CD4-positive, alpha-beta T cell treated with Interleukin-21 for 1 hour (primary cell): ENCODE data around the gene SLC25A6.
"Not testable (repeated sequence)": the region's sequence is repeated elsewhere in the genome, so short reads cannot be mapped to it uniquely, and the experiment has no call there.

Experiments
- DNase-seq: peaks from one replicate; pipeline ENCODE4 v3.0.0-alpha.2; 2020

Gene SLC25A6

DNA sequence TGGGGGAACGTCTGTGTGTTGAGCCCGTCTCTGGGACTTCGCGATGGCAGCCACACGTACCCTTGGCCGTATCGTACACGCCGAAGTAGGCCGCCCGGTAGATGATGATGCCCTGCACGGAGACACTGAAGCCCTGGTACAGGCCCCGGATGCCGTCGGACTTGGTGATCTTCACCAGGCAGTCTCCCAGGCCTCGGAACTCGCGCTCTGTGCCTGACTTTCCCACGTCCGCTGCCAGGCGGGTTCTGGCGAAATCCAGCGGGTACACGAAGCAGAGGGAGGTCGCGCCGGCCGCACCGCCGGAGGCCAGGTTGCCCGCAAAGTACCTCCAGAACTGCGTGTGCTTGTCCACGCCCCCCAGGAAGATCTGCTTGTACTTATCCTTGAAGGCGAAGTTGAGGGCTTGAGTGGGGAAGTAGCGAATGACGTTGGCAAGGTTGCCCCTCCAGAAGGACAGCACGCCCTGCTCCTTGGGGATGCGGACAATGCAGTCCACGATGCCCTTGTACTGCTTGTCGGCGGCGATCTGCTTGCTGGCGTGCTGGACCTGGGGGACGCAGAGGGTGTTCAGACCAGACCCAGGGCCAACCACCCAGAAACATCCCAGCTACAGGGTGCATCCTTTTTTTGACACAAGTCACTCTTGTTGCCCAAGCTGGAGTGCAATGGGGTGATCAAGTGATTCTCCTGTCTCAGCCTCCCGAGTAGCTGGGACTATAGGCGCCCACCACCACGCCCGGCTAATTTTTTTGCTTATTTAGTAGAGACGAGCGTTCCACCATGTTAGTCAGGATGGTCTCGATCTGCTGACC is 2.5 kb downstream of the SLC25A6 start:
- DNase-seq: no peak

DNA sequence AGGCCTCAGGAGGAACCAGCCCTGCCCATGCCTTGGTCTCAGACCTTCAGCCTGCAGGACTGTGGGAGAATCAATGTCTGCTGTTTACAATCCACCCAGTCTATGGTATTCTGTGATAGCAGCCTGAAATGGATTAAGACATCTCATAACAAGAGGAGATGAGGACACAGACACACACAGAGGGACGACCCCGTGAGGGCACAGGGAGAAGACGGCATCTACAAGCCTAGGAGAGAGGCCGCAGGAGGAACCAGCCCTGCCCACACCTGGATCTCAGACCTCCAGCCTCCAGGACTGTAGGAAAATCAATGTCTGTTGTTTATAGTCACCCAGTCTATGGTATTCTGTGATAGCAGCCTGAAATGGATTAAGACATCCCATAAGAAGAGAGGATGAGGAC is 3.3 kb downstream of the SLC25A6 start:
- no peak for DNase-seq

DNA sequence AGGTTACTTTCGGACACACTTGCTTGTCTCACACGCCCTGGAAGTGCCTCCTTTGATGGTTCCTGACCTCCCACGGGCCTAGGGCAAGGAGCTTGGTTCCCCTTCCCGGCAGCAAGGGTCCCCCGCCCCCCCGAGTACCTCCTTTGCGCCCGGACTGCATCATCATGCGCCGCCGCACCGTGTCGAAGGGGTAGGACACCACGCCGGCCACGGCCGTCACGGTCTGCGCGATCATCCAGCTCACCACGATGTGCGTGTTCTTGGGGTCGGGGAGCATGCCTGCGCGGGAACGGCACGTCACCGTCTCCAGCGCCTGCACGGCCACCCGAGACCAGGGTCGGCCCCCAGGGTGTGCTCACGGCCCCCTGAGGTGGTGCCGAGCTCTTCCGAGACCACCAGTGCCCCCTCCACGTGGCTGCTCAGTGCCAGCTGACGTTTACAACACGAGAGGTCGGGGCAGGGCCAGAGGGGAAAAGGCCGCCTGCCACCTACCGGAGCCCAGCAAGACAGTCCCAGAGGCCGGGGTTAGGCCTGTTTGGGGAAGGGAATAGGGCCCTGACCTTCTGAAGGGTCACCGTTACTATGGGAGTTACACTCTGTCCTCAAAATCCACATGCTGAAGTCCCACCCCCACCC is 4.7 kb downstream of the SLC25A6 start:
- DNase-seq: no peak

DNA sequence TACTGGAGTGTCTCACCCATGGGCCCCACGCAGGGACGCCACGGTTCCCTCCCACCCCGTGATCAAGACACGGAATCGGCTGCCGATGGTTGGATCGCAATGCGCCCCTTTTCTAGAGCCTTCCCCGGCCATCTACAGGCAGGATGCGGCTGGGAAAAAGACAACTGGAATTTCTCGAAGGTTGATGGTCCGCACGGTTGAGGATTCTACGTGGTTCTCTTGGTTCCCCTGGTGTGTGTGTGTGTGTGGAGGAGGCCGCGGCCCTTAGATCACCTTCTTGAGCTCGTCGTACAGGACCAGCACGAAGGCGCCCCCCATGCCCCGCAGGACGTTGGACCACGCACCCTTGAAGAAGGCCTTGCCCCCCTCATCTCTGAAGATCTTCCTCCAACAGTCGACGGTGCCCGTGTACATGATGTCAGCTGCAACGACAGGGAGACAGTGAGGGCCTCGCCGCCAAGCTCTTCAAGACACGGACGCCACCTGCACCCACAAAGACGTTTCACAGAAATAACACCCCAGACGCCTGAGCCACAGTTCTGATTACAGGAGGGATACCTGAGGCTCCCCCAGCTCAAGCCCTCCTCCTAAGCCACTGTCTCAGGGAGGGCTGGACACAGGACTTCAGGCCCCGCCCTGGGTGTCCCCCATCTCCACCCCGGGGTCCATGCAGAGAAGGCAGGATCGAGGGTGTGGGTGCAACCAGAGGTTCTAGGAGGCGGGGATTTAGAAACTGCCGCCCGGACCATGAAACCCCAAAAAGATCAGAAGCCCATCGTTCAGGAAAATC is 5.4 kb downstream of the SLC25A6 start:
- no peak for DNase-seq

DNA sequence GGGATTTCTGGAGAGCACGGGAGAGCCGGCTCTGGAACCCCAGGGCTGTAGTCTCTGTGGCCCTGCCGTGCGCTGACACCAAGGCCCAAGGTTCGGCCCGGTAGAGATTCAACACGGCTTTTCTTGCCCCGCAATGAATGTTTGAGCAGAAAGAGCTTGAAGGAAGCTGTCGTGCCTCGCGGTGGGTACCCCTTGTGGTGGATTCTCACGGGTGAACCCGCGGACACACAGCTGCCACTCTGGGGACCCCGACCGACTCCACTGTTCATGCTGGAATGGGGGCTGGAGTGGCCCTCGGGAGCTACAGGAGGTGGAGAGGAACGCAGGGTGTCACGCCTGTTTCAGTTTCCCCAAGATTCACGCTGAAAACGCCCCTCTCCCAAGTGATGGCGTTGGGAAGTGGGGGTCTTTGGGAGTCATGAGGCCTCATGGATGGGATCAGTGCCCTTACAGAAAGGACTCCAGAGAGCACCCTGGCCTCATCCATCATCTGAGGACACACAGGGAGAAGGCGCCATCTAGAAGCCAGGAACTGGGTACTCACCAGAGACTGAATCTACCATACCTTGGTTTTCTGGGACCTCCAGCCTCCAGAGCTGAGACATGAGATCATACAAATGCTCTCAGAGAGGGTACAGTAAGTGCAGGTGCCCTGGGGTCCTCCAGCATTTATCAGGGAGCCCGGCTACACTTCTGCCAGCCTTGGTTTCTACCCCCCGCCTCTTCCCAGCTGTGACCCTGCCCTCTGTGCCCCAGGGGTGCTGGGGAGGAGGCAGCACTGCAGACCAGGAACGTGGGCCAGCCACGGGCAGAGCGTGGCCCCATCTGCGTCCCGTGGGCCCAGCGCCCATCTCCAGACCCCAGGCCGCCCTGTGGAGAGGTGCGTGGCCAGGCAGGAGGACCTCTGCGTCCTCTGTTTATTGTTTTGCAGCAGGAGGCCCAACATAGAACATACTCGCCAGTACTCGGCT is 6.4 kb downstream of the SLC25A6 start:
- no peak for DNase-seq

DNA sequence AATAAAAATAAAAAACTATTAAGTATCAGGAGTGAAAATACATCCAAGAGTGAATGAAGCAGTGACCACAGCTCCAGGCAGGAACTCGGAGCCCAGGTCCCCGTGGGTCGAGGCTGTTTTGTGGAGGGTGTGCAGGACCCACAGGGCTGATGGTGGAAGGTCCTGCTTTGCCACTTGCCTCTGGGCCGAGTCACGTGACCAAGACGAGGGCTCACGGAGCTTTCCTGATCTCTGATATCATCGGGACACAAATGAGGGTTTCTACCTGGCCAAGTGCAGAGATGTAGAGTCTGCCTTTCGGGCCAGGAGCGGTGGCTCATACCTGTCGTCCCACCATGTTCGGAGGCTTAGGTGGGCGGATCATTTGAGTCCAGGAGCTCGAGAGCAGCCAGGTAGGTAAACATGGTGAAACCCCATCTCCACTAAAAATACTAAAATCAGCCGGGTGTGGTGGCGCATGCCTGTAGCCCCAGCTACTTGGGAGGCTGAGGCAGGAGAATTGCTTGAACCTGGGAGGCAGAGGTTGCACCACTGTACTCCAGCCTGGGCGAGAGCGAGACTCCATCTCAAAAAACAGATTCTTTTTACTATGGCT is 7.2 kb downstream of the SLC25A6 start:
- DNase-seq: no peak

DNA sequence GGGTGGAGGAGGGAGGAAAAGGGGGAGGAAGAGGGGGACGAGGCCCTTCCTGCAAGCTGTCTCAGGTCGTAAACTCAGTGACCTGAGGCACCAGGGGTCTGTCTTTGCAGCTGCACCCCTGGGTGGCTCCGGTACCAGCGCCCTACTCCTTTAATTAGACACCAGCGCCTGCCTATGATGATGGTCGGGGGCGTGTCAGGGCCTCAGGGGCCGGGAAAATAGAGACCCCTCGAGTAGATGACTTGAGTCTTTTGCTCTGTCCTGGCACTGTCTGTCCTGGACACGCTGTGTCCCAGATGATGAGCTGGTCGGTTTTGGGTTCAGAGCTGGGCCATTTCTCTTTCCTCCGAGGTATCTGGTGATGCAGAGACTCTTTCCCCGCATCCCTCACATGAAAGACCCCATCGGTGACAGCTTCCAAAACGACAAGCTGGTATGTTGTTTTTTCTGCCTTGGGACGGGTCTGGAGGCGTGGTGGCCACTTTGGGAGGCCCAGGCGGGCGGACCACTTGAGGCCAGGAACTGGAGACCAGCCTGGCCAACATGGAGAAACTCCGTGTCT is 11.2 kb downstream of the SLC25A6 start:
- DNase-seq: no peak

DNA sequence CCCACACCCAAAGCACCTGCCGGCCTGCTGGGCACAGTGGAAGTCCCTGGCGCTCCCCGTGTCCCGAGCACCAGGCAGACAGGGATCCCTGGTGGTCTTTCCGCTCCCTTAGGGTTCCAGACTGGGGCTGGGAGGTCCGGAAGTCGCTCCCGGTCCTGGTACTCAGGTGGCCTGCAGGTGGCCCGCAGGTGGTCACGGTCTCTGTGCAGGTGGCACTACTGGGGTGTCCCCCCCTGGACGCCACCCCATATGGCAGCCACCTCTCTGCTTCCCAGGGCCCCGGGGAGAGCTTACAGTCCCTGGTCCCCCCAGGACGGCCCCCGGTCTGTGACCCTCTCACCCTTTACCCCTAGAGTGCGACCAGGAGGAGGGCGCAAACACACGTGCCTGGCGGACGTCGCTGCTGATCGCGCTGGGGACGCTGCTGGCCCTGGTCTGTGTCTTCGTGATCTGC is 13.6 kb downstream of the SLC25A6 start:
- no peak for DNase-seq

DNA sequence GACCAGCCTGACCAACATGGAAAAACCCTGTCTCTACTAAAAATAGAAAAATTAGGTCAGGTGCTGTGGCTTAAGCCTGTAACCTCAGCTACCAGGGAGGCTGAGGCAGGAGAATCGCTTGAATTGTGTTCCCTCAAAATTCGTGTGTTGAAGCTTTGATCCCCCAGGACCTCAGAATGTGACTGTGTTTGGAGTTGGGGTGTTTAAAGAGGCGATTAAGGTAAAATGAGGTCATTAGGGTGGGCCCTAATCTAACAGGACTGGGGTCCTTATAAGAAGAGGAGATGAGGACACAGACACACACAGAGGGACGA is 23.6 kb downstream of the SLC25A6 start:
- no peak for DNase-seq

DNA sequence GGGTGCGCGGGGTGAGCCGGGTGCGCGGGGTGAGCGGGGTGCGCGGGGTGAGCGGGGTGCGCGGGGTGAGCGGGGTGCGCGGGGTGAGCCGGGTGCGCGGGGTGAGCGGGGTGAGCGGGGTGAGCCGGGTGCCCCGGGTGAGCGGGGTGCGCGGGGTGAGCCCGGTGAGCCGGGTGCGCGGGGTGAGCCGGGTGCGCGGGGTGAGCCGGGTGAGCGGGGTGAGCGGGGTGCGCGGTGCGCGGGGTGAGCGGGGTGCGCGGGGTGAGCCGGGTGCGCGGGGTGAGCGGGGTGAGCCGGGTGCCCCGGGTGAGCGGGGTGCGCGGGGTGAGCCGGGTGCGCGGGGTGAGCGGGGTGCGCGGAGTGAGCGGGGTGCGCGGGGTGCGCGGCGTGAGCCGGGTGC is 25.6 kb downstream of the SLC25A6 start:
- not testable (repeated sequence) for DNase-seq

DNA sequence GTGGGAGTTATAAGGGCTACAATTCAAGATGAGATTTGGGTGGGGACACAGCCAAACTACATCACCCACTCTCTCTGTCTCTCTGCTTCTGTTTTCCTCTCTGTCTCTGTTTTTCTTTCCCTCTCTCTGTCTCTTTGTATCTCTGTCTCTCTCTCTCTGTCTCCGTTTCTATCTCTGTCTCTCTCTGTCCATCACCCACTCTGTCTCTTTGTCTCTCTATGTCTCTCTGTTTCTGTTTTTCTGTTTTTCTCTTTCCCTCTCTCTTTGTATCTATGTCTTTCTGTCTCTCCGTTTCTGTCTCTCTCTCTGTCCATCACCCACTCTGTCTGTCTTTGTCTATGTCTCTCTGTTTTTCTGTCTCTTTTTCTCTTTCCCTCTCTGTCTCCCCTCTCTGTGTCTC is 30.0 kb downstream of the SLC25A6 start:
- no peak for DNase-seq

DNA sequence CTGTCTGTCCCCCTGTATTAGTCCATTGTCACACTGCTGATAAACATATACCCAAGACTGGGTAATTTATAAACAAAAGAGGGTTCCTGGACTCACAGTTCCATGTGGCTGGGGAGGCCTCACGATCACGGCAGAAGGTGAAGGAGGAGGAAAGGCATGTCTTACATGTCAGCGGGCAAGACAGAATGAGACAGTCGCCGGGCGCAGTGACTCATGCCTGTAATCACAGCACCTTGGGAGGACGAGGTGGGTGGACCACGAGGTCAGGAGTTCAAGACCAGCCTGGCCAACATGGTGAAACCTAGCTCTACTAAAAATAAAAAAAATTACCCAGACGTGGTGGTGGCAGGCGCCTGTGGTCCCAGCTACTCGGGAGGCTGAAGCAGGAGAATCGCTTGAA is 30.6 kb downstream of the SLC25A6 start:
- no peak for DNase-seq

DNA sequence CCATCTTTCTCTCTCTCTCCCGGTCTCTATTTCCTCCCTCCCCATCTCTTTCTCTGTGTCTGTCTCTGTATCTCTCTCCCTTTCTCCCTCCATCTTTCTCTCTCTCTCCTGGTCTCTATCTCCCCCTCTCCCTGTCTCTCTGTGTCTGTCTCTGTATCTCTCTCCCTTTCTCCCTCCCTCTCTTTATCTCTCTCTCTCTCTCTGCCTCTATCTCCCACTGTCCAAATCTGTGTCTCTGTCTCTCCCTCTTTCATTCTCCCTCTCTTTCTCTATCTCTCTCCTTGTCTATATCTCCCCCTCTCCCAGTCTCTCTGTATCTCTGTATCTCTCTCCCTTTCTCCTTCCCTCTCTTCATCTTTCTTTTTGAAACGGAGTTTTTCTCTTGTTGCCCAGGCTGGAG is 31.7 kb downstream of the SLC25A6 start:
- no peak for DNase-seq

DNA sequence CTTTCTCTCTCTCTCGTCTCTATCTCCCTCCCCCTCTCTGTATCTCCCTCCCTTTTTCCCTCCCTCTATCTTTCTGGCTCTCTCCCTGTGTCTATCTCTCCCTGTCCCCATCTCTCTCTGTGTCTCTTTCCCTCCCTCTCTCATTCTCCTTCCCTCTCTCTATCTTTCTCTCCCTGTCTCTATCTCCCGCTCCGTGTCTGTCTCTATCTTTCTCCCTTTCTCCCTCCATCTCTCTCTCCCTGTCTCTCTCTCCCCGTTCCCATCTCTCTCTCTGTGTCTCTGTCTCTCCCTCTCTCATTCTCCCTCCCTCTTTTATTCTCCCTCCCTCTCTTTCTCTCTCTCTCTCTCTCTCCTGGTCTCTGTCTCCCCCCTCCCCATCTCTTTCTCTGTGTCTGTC is 32.4 kb downstream of the SLC25A6 start:
- DNase-seq: no peak

DNA sequence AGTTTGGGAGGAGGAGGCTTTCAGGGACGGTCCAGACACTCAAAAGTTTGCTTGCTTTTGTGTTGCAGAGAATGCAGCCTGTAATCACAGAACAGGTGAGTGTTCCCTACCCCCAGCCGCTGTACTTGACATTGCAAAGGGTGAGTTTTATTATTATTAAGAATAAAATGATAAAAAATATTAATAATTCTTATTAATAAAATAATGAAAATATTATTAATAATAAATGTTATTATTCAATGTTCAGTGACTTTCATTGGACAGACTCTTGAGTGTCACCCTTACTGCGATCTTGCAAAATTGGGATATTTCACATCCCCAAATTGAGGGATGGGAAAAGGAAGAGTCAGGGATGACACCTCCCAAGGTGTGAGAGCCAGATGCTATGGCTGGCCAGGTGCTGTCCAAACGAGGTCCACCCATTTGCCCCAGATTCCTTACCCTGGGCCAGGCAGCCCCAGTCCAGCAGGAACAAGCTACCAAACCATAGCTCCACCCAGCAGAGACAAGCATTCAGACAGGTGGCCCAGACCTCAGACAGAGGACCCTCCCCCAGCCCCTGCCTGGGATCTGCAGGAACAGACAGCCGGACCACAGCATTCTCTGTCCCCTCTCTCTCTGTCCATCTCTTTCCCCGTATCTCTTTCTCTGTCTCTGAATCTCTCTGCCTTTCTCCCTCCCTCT is 33.0 kb downstream of the SLC25A6 start:
- DNase-seq: no peak

DNA sequence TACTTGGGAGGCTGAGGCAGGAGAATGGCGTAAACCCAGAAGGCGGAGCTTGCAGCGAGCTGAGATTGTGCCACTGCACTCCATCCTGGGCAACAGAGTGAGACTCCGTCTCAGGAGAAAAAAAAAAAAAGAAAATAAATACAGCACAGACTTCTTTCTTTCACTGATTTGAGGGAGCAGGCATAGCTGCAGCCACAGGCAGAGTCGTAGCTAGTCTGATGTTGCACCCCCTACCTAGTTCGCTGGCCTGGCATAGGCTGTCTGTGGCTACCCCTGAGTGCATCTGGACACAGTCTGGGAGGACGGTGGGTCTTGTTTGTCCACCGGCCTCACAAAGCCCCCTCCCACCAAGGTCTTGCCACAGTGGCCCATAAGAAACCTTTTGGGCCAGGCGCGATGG is 33.9 kb downstream of the SLC25A6 start:
- no peak for DNase-seq

DNA sequence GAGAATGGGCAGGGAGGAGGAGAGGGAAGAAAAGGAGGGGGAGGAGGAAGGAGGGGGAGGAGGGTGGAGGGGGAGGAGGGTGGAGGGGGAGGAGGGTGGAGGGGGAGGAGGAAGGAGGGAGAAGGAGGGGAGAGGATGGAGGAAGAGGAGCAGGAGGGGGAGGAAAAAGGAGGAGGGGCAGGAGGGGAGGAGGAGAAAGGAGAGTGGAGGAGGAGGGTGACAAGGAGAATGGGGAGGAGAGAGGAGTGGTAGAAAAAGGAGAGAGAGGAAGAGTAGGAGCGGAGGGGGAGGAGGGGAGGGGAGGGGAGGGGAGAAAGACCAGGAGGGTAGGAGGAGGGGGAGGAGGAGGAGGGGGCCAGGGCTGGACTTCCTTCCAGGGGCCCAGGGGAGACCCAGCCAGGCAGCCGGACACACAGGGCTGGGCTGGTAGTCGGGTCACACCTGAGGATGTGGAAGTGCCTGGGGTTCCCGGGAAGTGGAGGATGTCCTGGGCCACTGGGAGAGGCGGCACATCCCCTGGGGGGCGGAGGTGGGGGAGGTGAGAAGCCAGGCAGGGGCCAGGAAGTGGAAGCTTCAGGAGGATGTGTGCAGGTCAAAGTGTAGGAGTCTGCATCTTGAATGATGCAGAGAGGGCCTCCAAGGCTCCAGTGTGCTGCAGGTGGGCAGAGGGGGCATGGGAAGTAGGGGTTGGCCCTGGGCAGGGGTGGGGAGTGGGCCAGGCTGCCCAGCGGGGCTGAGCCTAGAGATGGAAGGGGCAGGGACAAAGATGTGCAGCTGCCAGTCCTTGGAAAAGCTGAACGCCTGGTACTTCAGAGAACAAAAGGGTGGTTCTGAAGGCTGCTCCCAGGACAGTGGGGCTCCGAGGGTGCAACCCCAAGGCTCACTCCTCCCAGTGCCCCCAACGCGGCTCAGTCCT is 36.5 kb downstream of the SLC25A6 start:
- no peak for DNase-seq

DNA sequence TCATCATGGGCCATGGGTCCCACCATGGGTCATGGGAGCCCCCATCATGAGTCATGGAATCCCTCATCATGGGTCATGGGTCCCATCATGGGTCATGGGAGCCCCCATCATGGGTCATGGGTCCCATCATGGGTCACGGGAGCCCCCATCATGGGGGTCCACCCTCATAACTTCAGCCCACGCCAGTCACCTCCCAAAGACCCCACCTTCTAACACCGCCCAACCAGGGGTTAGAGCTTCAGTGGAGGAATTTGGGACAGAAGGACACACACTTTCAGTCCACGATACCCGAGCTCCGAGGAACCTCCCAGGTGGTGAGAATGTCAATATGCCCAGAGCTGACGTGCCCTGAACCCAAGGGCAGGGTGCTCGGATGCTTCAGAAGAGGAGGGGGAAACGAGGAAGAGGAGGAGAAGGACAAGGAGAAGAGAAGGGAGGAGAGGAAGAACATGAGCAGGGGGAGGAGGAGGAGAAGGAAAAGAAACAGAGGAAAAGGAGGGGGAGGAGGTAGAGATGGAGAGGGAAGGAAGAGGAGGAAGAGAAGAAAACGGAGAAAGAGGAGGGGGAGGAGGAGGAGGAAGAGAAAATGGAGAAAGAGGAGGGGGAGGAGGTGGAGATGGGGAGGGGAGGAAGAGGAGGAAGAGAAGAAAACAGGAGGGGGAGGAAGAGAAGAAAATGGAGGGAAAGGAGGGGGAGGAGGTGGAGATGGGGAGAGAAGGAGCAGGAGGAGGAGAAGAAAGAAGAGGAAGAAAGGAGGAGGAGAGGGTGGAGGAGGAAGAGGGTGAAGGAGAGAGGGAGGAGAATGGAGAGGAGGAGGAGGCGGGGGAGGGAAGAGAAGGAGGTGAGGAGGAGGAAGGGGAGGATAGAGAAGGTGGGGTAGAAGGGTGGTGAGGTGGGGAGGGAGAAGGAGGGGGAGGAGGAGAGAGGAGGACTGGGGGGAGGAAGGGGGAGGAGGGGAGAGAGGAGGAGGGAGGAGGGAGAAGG is 37.6 kb downstream of the SLC25A6 start:
- no peak for DNase-seq
